Loucy (cell line): Measurements from ENCODE around the gene CSNK2B.

Source experiments
- H2AFZ ChIP-seq: fragments of 200-600 bp; sonication (generic); 2 replicates; pipeline ENCODE4 v1.6.0; 2016; ENCODE audit warnings: antibody characterized with exemption, mild to moderate bottlenecking, low read length, moderate library complexity
- H3F3A ChIP-seq: fragments of 200-600 bp; 2 replicates; pipeline ENCODE4 v1.6.0; 2016; ENCODE audit warnings: antibody characterized with exemption, low read depth, mild to moderate bottlenecking
- H3K27me3 ChIP-seq: fragments of 200-600 bp; sonication (generic); 2 replicates; pipeline ENCODE4 v1.6.1; 2014; ENCODE audit warnings: low read length, mild to moderate bottlenecking; ENCODE audit not compliant: insufficient read depth, poor library complexity, severe bottlenecking
- H3K36me3 ChIP-seq: fragments of 200-600 bp; sonication (generic); 2 replicates; pipeline ENCODE4 v1.6.1; 2016; ENCODE audit warnings: low read length; ENCODE audit not compliant: insufficient read depth
- H3K4me1 ChIP-seq: fragments of 200-600 bp; sonication (generic); 2 replicates; pipeline ENCODE4 v1.5.1; 2014; ENCODE audit warnings: low read length, mild to moderate bottlenecking; ENCODE audit not compliant: insufficient read depth, poor library complexity, severe bottlenecking
- H3K4me2 ChIP-seq: fragments of 200-600 bp; sonication (generic); 2 replicates; pipeline ENCODE4 v1.6.0; 2014; ENCODE audit warnings: antibody characterized with exemption, low read length, low read depth, mild to moderate bottlenecking; ENCODE audit not compliant: poor library complexity, severe bottlenecking
- H3K4me3 ChIP-seq: fragments of 200-600 bp; sonication (generic); 2 replicates; pipeline ENCODE4 v1.5.1; 2014; ENCODE audit warnings: low read length, mild to moderate bottlenecking, mixed read lengths; ENCODE audit not compliant: poor library complexity, severe bottlenecking
- H3K79me2 ChIP-seq: fragments of 200-600 bp; sonication (generic); 2 replicates; pipeline ENCODE4 v1.6.1; 2014; ENCODE audit warnings: low read length; ENCODE audit not compliant: insufficient read depth
- H3K9ac ChIP-seq: fragments of 200-600 bp; sonication (generic); 2 replicates; pipeline ENCODE4 v1.6.0; 2014; ENCODE audit warnings: mild to moderate bottlenecking, low read depth, low read length, moderate library complexity; ENCODE audit not compliant: poor library complexity, severe bottlenecking
- H3K9me2 ChIP-seq: fragments of 200-600 bp; sonication (generic); replicated peaks from 2 replicates; pipeline ENCODE4 v1.6.1; 2016; ENCODE audit warnings: low read depth, low read length, mixed read lengths
- H3K9me3 ChIP-seq: fragments of 200-600 bp; sonication (generic); 2 replicates; pipeline ENCODE4 v1.6.1; 2014; ENCODE audit warnings: mild to moderate bottlenecking, antibody characterized with exemption, low read length, low read depth; ENCODE audit not compliant: insufficient read depth
- H4K20me1 ChIP-seq: fragments of 200-600 bp; sonication (generic); 2 replicates; pipeline ENCODE4 v1.6.0; 2014; ENCODE audit warnings: antibody characterized with exemption, low read length, mild to moderate bottlenecking; ENCODE audit not compliant: insufficient read depth, poor library complexity, severe bottlenecking
- EZH2phosphoT487 ChIP-seq: fragments of 200-600 bp; IDR thresholded peaks from 2 replicates; pipeline ENCODE4 v1.6.1; 2018; ENCODE audit warnings: antibody characterized with exemption, mild to moderate bottlenecking, moderate library complexity, borderline replicate concordance
- TF ChIP-seq, protein P1 (sequence below): fragments of 200-600 bp; sonication (generic); conservative IDR thresholded peaks from 2 replicates; pipeline ENCODE4 v1.5.1; 2014; ENCODE audit warnings: mild to moderate bottlenecking, antibody characterized with exemption, low read length

Gene CSNK2B

DNA sequence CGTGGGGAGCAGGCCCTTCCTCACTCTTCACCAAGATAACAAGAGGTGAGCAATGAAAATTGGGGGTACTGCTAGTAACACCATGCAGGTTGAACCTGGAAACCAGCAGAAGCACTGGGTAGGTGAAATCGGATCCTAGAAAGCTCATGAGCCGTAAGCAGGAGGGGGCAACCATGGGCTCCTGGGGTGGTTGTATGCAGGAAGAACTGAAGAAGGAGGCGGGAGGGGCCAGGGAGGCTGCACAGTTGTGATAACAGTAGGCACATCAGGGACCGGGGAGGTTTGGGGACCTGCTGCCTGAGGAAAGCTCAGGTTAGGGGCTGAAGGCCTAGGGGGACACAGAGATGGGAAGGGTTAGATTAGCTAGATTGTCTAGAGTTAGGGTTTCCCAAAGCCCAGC lies 20.6 kb downstream of the CSNK2B start:
- H3K36me3 ChIP-seq, result peaks cover 55% of the 10 kb centered on the region; the same call in 1 of the 2 replicates
- no peaks in the 10 kb centered on the region for H3K9me3 ChIP-seq
- H3K4me3 ChIP-seq, result no peak overlapping the region
- H3K9ac ChIP-seq, result no peak overlapping the region
- no peaks in the 10 kb centered on the region for H3F3A ChIP-seq
- H3K4me1 ChIP-seq, result no peaks in the 10 kb centered on the region
- no peaks in the 10 kb centered on the region for H3K9me2 ChIP-seq
- no peak for TF ChIP-seq EZH2phosphoT487
- TF ChIP-seq, protein P1, sequence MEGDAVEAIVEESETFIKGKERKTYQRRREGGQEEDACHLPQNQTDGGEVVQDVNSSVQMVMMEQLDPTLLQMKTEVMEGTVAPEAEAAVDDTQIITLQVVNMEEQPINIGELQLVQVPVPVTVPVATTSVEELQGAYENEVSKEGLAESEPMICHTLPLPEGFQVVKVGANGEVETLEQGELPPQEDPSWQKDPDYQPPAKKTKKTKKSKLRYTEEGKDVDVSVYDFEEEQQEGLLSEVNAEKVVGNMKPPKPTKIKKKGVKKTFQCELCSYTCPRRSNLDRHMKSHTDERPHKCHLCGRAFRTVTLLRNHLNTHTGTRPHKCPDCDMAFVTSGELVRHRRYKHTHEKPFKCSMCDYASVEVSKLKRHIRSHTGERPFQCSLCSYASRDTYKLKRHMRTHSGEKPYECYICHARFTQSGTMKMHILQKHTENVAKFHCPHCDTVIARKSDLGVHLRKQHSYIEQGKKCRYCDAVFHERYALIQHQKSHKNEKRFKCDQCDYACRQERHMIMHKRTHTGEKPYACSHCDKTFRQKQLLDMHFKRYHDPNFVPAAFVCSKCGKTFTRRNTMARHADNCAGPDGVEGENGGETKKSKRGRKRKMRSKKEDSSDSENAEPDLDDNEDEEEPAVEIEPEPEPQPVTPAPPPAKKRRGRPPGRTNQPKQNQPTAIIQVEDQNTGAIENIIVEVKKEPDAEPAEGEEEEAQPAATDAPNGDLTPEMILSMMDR, result no peak
- no peaks in the 10 kb centered on the region for H3K27me3 ChIP-seq
- H3K4me2 ChIP-seq, result no peak overlapping the region
- no peak overlapping the region for H2AFZ ChIP-seq
- no peaks in the 10 kb centered on the region for H3K79me2 ChIP-seq
- H4K20me1 ChIP-seq, result no peaks in the 10 kb centered on the region

DNA sequence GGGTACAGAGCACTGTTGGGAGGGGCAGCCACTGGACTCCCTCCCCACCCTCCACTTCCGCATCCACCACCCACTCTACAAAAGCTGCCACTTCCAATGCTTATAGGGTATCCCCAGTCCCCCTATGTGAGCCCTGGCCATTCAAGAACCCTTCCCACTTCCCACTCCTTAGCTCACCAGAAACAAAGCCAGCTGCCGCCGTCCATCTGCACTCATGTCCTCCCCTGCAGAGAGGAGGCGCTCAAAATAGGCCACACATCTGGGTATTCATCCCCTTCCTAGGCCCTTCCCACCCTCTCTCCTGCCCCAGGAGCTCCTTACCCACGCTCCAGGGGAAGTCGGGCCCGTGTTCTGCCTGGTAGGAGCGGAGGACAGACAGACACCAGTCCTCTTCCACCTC lies 21.4 kb downstream of the CSNK2B start:
- H3K4me3 ChIP-seq, result no peak overlapping the region
- H3K36me3 ChIP-seq, result peaks cover 62% of the 10 kb centered on the region; the same call in 1 of the 2 replicates
- no peaks in the 10 kb centered on the region for H3K27me3 ChIP-seq
- no peaks in the 10 kb centered on the region for H3K9me3 ChIP-seq
- no peaks in the 10 kb centered on the region for H3F3A ChIP-seq
- H3K4me1 ChIP-seq, result no peaks in the 10 kb centered on the region
- H3K4me2 ChIP-seq, result no peak overlapping the region
- no peaks in the 10 kb centered on the region for H3K79me2 ChIP-seq
- TF ChIP-seq, protein P1, result no peak
- no peaks in the 10 kb centered on the region for H4K20me1 ChIP-seq
- no peaks in the 10 kb centered on the region for H3K9me2 ChIP-seq
- H3K9ac ChIP-seq, result no peak overlapping the region
- no peak overlapping the region for H2AFZ ChIP-seq

DNA sequence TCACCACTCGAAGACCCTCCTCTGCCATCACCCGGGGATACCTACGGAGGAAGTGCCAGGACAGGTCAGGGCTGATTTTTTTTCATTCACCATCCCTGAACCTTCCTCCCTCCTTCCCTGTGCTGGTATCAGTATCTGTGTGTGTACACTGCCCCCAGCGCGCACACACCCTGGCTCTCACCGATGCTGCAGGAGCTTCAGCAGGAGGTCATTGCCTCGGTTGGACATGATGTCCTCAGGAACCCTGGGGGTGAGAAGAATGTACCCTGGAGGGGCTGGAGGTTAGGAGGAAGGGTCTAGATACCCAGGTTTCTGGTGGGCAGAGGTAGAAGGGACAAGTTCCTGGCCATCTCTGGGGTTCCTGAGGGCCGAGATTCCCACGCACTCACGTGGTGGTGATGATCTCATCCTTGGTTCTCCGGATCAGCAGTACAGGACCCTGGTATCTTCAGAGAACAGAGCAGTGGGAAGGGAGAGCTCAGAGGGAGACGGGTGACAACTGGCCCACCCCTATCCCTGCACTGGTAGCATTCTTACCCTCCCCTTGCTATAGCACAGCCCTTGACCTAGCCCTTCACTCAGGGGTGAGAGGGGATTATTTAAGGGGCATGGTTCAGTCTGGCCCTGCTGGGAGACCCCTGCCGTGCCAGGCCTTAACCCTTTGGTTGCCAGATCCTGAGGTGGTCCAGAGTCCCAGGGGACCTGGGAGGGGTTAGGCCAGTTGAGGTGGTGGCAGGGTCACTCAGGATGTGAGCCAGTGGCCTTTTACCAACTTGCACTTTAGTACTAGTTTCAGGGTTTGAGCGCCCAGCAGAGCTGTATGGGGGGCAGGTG lies 22.2 kb downstream of the CSNK2B start:
- Histone ChIP-seq H3K4me2 (no peak overlapping the region), H3K79me2 (no peaks in the 10 kb centered on the region), H3K9ac (no peak overlapping the region), H3K4me1 (no peaks in the 10 kb centered on the region), H3K4me3 (no peak overlapping the region), H3K9me2 (no peaks in the 10 kb centered on the region), H3K36me3 (peaks cover 70% of the 10 kb centered on the region; the same call in 1 of the 2 replicates), H3F3A (no peaks in the 10 kb centered on the region), H2AFZ (no peak overlapping the region), H3K9me3 (no peaks in the 10 kb centered on the region), H3K27me3 (no peaks in the 10 kb centered on the region), H4K20me1 (no peaks in the 10 kb centered on the region)
- no peak for TF ChIP-seq EZH2phosphoT487
- TF ChIP-seq, protein P1, result no peak
